Colonic mucosa (tissue), 4 donors: ENCODE results near the gene BLOC1S1. TPM values are rescaled to one million over a fixed set of nuclear protein-coding genes. Genes with fewer than 3 reads are reported as not detected.

ENCODE experiments used
- DNase-seq: peaks from one replicate; pipeline ENCODE4 v3.0.0-alpha.2; 2020
- H3K27ac ChIP-seq: fragments of 200-600 bp; one replicate; pipeline ENCODE4 v1.8.0; 2021
- H3K27me3 ChIP-seq: fragments of 200-600 bp; one replicate; pipeline ENCODE4 v1.8.0; 2021
- H3K36me3 ChIP-seq: fragments of 200-600 bp; one replicate; pipeline ENCODE4 v1.8.0; 2021
- H3K4me1 ChIP-seq: fragments of 200-600 bp; one replicate; pipeline ENCODE4 v1.8.0; 2021; ENCODE audit warnings: mild to moderate bottlenecking
- H3K4me3 ChIP-seq: fragments of 200-600 bp; one replicate; pipeline ENCODE4 v1.8.0; 2021
- H3K9ac ChIP-seq, 2 donors: one replicate each; pipeline ENCODE4 v1.7.0; 2013; ENCODE audit warnings: control low read depth in 2 of 2, low read depth in 2 of 2, low read length in 2 of 2
- H3K9me3 ChIP-seq: fragments of 200-600 bp; one replicate; pipeline ENCODE4 v1.8.0; 2021
- intact Hi-C: fragments of 100-400 bp; cut with DNase I; formaldehyde crosslinking; loops from one replicate; pipeline ENCODE4 v1.14.1; 2022
- total RNA-seq, 2 donors: library from RNA; stranded (reverse); fragmentation: NEBNext Ultra II Directional in 1 of 2; extraction: Animal tissue kit (Norgen Biotek cat#: 25700) in 1 of 2; gene quantifications; one replicate each; pipeline ENCODE4 v1.2.1, GENCODE V29; 2021
- TF ChIP-seq, protein P1 (sequence below): fragments of 200-600 bp; IDR thresholded peaks from one replicate; pipeline ENCODE4 v1.8.0; 2022; ENCODE audit warnings: antibody characterized with exemption, mild to moderate bottlenecking
- donor health status: healthy.
- donor health status: DM: no; HTN: no; CAD: no.
- donor health status: DM: no; HTN: no; CAD: no.

The BLOC1S1 gene
- total RNA-seq = 100 to 1,000 TPM; 214 to 242 TPM

DNA sequence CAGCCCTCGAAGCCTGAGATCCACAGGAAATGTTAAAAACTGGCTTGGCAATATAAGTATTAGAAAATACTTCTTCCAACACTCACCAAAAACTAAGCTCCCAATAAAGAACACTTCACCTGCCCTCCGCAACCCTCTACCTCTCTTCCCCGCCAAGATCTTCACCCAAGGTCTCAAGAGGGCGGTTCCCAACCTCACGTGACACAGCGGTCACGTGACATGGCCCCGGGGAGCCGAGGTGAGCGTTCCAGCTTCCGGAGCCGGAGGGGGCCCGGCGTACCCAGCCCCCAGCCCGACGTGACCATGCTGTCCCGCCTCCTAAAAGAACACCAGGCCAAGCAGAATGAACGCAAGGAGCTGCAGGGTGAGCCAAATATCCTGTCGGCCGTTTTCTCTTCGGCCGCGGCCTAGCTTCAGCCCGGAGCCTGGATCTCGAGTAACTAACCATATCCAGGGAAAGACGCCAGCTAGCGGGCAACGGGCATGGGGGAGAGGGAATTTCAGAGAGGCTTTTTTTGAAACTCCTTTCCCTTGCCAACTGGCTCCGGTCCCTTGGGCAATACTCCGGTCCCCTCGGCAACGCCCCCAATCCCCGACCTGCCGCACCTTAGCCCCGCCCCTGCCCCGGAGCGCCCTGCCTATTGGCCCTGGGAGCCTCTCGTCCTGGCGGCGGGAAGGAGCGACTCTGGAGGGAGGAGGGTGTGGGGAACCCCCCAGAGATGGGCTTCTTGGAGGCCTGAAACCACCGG lies at the start of gene BLOC1S1:
Gene BLOC1S1 (plus strand): TSS at position 214 of the 749 bp plus-strand sequence. CDS start 6 bp downstream, at position 220.
- no peaks in the 10 kb centered on the region for H3K36me3 ChIP-seq
- intact Hi-C loops = no loop called here
- peak; percentile 98 for DNase-seq
- H3K27ac ChIP-seq = peak within 1 kb of the TSS; percentile 99
- H3K27me3 ChIP-seq = no peaks in the 10 kb centered on the region
- no peaks in the 10 kb centered on the region for H3K9me3 ChIP-seq
- H3K4me1 ChIP-seq = peaks cover 36% of the 10 kb centered on the region
- peak within 1 kb of the TSS; percentile 75 to 91 for H3K9ac ChIP-seq
- peak within 1 kb of the TSS; percentile 93 for H3K4me3 ChIP-seq
- TF ChIP-seq, protein P1, sequence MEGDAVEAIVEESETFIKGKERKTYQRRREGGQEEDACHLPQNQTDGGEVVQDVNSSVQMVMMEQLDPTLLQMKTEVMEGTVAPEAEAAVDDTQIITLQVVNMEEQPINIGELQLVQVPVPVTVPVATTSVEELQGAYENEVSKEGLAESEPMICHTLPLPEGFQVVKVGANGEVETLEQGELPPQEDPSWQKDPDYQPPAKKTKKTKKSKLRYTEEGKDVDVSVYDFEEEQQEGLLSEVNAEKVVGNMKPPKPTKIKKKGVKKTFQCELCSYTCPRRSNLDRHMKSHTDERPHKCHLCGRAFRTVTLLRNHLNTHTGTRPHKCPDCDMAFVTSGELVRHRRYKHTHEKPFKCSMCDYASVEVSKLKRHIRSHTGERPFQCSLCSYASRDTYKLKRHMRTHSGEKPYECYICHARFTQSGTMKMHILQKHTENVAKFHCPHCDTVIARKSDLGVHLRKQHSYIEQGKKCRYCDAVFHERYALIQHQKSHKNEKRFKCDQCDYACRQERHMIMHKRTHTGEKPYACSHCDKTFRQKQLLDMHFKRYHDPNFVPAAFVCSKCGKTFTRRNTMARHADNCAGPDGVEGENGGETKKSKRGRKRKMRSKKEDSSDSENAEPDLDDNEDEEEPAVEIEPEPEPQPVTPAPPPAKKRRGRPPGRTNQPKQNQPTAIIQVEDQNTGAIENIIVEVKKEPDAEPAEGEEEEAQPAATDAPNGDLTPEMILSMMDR = no peak

DNA sequence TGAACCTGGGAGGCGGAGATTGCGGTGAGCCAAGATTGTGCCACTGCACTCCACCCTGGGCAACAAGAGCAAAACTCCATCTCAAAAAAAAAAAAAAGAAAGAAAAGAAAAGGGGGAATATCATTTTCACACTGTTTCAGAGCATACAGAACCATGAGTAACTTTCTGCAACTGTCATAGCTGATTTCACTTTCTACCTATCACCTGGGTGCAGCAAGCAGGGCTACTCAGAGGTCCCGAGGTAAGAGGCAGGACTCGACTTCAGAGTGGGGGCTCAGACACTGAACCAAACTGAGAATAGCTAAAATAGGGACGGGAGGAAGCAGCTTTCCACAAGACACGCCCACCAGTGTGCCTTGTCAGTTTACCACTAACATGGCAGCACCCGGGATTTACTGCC lies 49.3 kb upstream of the BLOC1S1 start:
- no peaks in the 10 kb centered on the region for H3K27me3 ChIP-seq

DNA sequence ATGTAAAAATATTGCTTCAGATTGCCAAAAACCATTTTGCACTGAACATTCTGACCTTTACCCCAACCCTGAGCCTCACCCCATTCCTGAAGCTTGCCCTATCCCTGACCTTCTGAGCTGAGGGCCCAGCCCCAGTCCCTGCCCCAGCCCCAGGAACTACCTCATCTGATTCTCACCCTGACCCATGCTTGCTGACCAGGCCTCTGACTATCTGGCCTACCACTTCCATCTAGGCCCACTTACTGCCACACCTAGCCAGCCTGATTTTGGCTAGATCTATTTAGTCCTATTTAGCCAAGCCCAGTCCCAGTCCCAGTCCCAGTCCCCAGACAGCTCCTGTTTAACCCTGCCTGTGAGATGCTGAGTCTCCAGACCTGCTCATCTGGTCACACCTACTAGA lies 45.6 kb upstream of the BLOC1S1 start:
- H3K36me3 ChIP-seq = no peaks in the 10 kb centered on the region
- peak overlapping the region in 1 of 2 donors; percentile 27 for H3K9ac ChIP-seq
- H3K4me1 ChIP-seq = no peaks in the 10 kb centered on the region
- no peak overlapping the region for H3K27ac ChIP-seq
- TF ChIP-seq, protein P1 = no peak
- no peaks in the 10 kb centered on the region for H3K27me3 ChIP-seq
- intact Hi-C loops = no loop called here
- H3K4me3 ChIP-seq = no peak overlapping the region
- H3K9me3 ChIP-seq = no peaks in the 10 kb centered on the region
- DNase-seq = peak; percentile 51

More for the DNA sequence above, 49.3 kb upstream of the BLOC1S1 start:
- no peaks in the 10 kb centered on the region for H3K36me3 ChIP-seq
- no peak overlapping the region for H3K9ac ChIP-seq
- H3K9me3 ChIP-seq = no peaks in the 10 kb centered on the region
- H3K27ac ChIP-seq = no peak overlapping the region
- H3K4me3 ChIP-seq = no peak overlapping the region
- no peak for DNase-seq
- no peaks in the 10 kb centered on the region for H3K4me1 ChIP-seq
- intact Hi-C loops = no loop called here
- TF ChIP-seq, protein P1 = no peak

DNA sequence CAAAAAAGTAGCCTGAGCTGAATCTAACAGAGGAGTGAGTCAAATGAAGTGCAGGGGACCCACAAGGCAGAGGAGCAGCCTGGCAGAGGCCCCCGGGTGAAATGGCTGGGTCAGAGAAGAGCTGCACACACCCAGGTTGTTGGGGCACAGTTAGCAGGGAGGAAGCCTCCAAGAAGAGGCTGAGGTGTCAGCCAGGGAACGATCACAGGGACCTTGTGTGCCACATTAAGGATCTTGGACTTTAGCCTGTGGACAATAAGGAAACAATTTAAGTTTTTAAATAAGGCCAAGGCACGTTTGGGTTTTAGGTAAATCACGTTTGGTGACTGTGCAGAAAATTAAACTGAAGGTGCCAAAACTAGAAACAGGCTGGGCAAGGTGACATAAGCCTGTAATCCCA lies 44.1 kb upstream of the BLOC1S1 start:
- intact Hi-C loops = no loop called here
- Histone ChIP-seq H3K27me3 (no peaks in the 10 kb centered on the region), H3K4me3 (no peak overlapping the region), H3K4me1 (no peaks in the 10 kb centered on the region), H3K9me3 (no peaks in the 10 kb centered on the region), H3K36me3 (no peaks in the 10 kb centered on the region), H3K9ac (peak overlapping the region in 1 of 2 donors; percentile 34), H3K27ac (peak overlapping the region; percentile 34)
- peak; percentile 65 for DNase-seq
- TF ChIP-seq, protein P1 = no peak

DNA sequence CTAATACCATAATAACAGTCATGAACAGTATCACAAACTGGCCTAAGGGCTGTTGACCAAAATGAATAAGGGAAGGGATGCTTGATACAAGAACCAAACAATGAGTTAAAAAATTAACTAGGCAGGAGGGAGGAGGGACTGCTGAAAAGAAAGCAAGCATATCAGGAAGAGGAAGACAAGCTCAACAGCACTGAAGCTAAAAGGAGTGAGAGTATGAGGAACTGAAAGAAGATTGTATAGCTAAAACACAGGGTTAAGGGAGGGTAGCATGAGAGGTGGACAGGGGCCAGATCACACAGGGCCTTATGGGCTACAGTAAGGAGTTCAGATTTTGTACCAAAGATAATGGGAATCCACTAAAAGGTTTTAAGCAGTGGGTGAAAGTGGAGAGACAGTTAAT lies 42.2 kb upstream of the BLOC1S1 start:
- H3K36me3 ChIP-seq = no peaks in the 10 kb centered on the region
- H3K4me3 ChIP-seq = no peak overlapping the region
- intact Hi-C loops = no loop called here
- no peak for DNase-seq
- peak overlapping the region; percentile 39 for H3K27ac ChIP-seq
- H3K9ac ChIP-seq = peak overlapping the region in 1 of 2 donors; percentile 55
- TF ChIP-seq, protein P1 = no peak
- no peaks in the 10 kb centered on the region for H3K9me3 ChIP-seq
- H3K4me1 ChIP-seq = no peaks in the 10 kb centered on the region
- no peaks in the 10 kb centered on the region for H3K27me3 ChIP-seq
